HepG2 (cell line): Measurements from ENCODE around the gene ZNF446. TPM values are rescaled to one million over a fixed set of nuclear protein-coding genes. Genes with fewer than 3 reads are reported as not detected.

Source experiments
- CENPX ChIP-seq: sonication (generic); formaldehyde crosslinking; IDR thresholded peaks from 2 replicates; pipeline ENCODE4 v1.9.0; 2021; ENCODE audit warnings: mild to moderate bottlenecking, missing genetic modification reagents, moderate library complexity
- ELF3 ChIP-seq: IDR thresholded peaks from 2 replicates; pipeline ENCODE4 v1.6.1; 2016; ENCODE audit warnings: missing genetic modification reagents, missing compliant biosample characterization
- EZH2 ChIP-seq: conservative IDR thresholded peaks from 2 replicates; pipeline ENCODE4 v1.6.1; 2012; ENCODE audit warnings: mild to moderate bottlenecking, low read depth, low read length, moderate library complexity
- ISL2 ChIP-seq: sonication (generic); formaldehyde crosslinking; IDR thresholded peaks from 2 replicates; pipeline ENCODE4 v1.5.0; 2020; ENCODE audit warnings: missing genetic modification reagents
- PRMT3 ChIP-seq: sonication (generic); formaldehyde crosslinking; IDR thresholded peaks from 2 replicates; pipeline ENCODE4 v1.8.1; 2022; ENCODE audit warnings: low read depth, mild to moderate bottlenecking, moderate library complexity, missing genetic modification reagents, borderline replicate concordance
- RARA ChIP-seq: IDR thresholded peaks from 2 replicates; pipeline ENCODE4 v1.6.1; 2016; ENCODE audit warnings: missing genetic modification reagents, missing compliant biosample characterization
- ZBTB7B ChIP-seq: sonication (generic); formaldehyde crosslinking; IDR thresholded peaks from 2 replicates; pipeline ENCODE4 v1.4.0; 2020; ENCODE audit warnings: missing genetic modification reagents
- ZKSCAN1 ChIP-seq: fragments of 150-350 bp; IDR thresholded peaks from 2 replicates; pipeline ENCODE4 v1.6.1; 2014; ENCODE audit warnings: low read length
- ZMYM2 ChIP-seq: sonication (generic); formaldehyde crosslinking; IDR thresholded peaks from 2 replicates; pipeline ENCODE4 v1.8.0; 2022; ENCODE audit warnings: mild to moderate bottlenecking, missing genetic modification reagents
- ZNF124 ChIP-seq: sonication (generic); formaldehyde crosslinking; IDR thresholded peaks from 2 replicates; pipeline ENCODE4 v1.4.0; 2020; ENCODE audit warnings: missing genetic modification reagents
- ZSCAN12 ChIP-seq: sonication (generic); formaldehyde crosslinking; IDR thresholded peaks from 2 replicates; pipeline ENCODE4 v1.9.0; 2021; ENCODE audit warnings: mild to moderate bottlenecking, missing genetic modification reagents
- polyA plus RNA-seq, 8 experiments: library from polyadenylated mRNA; depleted of rRNA in 3 of 8; stranded (reverse) in 7 of 8; unstranded in 1 of 8; fragments of >200 nt; fragmentation: Illumina TruSeq in 4 of 8; extraction: Trizol in 4 of 8; gene quantifications; 2 replicates each; pipeline versions ENCODE4 v1.2.1 to v1.2.3, GENCODE V29; 2011 to 2016; ENCODE audit warnings: low read depth in 4 of 8, missing spikeins in 1 of 8, mixed read lengths in 1 of 8; ENCODE audit not compliant: insufficient read depth in 1 of 8
- total RNA-seq, 5 experiments: library from RNA; depleted of rRNA; stranded (reverse); fragments of >200 nt; fragmentation: Illumina TruSeq; extraction: Trizol; gene quantifications; 2 replicates each; pipeline ENCODE4 v1.2.3, GENCODE V29; 2016; ENCODE audit warnings: low read depth in 1 of 5
- TF ChIP-seq, protein P1 (sequence below): sonication (generic); formaldehyde crosslinking; IDR thresholded peaks from 2 replicates; pipeline ENCODE4 v1.8.0; 2022; ENCODE audit warnings: mild to moderate bottlenecking, missing genetic modification reagents; ENCODE audit not compliant: insufficient replicate concordance
- TF ChIP-seq, protein P2 (sequence below): sonication (generic); formaldehyde crosslinking; conservative IDR thresholded peaks from 2 replicates; pipeline ENCODE4 v1.4.0; 2020; ENCODE audit warnings: missing genetic modification reagents
- TF ChIP-seq, protein P3 (sequence below): sonication (generic); formaldehyde crosslinking; IDR thresholded peaks from 2 replicates; pipeline ENCODE4 v1.8.1; 2023; ENCODE audit warnings: missing genetic modification reagents, mild to moderate bottlenecking, borderline replicate concordance
- TF ChIP-seq, protein P4 (sequence below): sonication (generic); formaldehyde crosslinking; IDR thresholded peaks from 2 replicates; pipeline ENCODE4 v1.5.1; 2020; ENCODE audit warnings: mild to moderate bottlenecking, missing genetic modification reagents, borderline replicate concordance
- TF ChIP-seq, protein P5 (sequence below): sonication (generic); formaldehyde crosslinking; IDR thresholded peaks from 2 replicates; pipeline ENCODE4 v1.4.0; 2020; ENCODE audit warnings: missing genetic modification reagents

ZNF446 gene
- total and polyA plus RNA-seq, 2 of the 13 experiments (the other 11 are each of a cell fraction or from before 2014, with no cell fraction given): 3.0 to 3.6 TPM

DNA sequence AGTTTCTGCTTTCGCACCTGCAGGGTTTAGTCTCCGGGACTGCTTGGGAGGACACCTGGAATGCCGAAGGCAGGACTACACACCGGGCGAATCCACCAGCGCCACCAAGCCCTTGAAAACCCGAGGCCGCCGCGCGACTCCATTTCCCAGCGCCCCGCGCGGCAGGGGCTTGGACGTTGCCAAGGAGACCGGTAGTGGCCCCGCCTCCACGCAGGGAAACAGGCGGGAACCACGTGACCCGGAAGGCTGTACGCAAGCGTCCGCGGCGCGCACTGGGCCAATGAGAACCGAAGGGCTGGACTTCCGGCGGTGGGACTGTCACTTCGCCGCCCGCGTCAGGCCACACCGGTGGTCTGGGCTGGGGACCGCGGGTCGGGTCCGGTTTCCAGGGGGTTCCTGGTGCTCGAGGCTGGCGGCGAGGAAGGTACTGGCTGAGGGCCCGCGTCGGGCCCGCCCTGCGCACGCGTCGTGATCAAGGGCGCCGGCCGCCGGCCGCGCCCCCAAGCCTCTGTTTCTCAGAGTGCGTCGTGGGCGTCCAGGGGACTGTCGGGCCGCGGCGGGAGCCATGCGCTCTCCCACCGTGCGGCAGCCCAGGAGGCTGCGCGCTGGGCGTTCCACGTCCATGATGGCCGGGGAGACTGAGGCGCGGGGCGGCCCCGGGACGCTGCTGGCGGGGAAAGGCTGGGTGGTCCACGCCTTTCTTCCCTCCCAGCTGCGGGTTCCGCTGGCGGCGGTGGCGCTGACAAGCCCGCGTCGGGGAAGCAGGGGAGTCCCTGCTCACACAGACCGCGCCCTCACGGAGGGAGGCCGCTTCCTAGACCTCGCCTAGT, 9.2 kb upstream of the ZNF446 start, which contains the start of gene ZNF324 (continued):
- TF ChIP-seq PRMT3 (CRISPR knock-in tag): no peak
- peak; percentile 71 for TF ChIP-seq ZBTB7B (CRISPR knock-in tag)
- no peak for TF ChIP-seq ZSCAN12 (CRISPR knock-in tag)
- TF ChIP-seq, protein P1, sequence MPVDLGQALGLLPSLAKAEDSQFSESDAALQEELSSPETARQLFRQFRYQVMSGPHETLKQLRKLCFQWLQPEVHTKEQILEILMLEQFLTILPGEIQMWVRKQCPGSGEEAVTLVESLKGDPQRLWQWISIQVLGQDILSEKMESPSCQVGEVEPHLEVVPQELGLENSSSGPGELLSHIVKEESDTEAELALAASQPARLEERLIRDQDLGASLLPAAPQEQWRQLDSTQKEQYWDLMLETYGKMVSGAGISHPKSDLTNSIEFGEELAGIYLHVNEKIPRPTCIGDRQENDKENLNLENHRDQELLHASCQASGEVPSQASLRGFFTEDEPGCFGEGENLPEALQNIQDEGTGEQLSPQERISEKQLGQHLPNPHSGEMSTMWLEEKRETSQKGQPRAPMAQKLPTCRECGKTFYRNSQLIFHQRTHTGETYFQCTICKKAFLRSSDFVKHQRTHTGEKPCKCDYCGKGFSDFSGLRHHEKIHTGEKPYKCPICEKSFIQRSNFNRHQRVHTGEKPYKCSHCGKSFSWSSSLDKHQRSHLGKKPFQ: no peak
- TF ChIP-seq EZH2: no peak
- TF ChIP-seq RARA (CRISPR knock-in tag): no peak
- no peak for TF ChIP-seq ZMYM2
- no peak for TF ChIP-seq ZKSCAN1
- TF ChIP-seq, protein P2, sequence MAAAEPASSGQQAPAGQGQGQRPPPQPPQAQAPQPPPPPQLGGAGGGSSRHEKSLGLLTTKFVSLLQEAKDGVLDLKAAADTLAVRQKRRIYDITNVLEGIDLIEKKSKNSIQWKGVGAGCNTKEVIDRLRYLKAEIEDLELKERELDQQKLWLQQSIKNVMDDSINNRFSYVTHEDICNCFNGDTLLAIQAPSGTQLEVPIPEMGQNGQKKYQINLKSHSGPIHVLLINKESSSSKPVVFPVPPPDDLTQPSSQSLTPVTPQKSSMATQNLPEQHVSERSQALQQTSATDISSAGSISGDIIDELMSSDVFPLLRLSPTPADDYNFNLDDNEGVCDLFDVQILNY (CRISPR knock-in tag): no peak
- peak; percentile 36; the same call in 1 of the 2 replicates for TF ChIP-seq ELF3 (CRISPR knock-in tag)
- TF ChIP-seq CENPX (CRISPR knock-in tag): no peak
- TF ChIP-seq, protein P3, sequence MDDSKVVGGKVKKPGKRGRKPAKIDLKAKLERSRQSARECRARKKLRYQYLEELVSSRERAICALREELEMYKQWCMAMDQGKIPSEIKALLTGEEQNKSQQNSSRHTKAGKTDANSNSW: no peak; the same call in 1 of the 2 replicates
- TF ChIP-seq, protein P4, sequence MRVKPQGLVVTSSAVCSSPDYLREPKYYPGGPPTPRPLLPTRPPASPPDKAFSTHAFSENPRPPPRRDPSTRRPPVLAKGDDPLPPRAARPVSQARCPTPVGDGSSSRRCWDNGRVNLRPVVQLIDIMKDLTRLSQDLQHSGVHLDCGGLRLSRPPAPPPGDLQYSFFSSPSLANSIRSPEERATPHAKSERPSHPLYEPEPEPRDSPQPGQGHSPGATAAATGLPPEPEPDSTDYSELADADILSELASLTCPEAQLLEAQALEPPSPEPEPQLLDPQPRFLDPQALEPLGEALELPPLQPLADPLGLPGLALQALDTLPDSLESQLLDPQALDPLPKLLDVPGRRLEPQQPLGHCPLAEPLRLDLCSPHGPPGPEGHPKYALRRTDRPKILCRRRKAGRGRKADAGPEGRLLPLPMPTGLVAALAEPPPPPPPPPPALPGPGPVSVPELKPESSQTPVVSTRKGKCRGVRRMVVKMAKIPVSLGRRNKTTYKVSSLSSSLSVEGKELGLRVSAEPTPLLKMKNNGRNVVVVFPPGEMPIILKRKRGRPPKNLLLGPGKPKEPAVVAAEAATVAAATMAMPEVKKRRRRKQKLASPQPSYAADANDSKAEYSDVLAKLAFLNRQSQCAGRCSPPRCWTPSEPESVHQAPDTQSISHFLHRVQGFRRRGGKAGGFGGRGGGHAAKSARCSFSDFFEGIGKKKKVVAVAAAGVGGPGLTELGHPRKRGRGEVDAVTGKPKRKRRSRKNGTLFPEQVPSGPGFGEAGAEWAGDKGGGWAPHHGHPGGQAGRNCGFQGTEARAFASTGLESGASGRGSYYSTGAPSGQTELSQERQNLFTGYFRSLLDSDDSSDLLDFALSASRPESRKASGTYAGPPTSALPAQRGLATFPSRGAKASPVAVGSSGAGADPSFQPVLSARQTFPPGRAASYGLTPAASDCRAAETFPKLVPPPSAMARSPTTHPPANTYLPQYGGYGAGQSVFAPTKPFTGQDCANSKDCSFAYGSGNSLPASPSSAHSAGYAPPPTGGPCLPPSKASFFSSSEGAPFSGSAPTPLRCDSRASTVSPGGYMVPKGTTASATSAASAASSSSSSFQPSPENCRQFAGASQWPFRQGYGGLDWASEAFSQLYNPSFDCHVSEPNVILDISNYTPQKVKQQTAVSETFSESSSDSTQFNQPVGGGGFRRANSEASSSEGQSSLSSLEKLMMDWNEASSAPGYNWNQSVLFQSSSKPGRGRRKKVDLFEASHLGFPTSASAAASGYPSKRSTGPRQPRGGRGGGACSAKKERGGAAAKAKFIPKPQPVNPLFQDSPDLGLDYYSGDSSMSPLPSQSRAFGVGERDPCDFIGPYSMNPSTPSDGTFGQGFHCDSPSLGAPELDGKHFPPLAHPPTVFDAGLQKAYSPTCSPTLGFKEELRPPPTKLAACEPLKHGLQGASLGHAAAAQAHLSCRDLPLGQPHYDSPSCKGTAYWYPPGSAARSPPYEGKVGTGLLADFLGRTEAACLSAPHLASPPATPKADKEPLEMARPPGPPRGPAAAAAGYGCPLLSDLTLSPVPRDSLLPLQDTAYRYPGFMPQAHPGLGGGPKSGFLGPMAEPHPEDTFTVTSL (CRISPR knock-in tag): no peak
- TF ChIP-seq ISL2: no peak; the same call in 1 of the 2 replicates
- peak; percentile 46; the same call in 1 of the 2 replicates for TF ChIP-seq ZNF124 (CRISPR knock-in tag)
- TF ChIP-seq, protein P5, sequence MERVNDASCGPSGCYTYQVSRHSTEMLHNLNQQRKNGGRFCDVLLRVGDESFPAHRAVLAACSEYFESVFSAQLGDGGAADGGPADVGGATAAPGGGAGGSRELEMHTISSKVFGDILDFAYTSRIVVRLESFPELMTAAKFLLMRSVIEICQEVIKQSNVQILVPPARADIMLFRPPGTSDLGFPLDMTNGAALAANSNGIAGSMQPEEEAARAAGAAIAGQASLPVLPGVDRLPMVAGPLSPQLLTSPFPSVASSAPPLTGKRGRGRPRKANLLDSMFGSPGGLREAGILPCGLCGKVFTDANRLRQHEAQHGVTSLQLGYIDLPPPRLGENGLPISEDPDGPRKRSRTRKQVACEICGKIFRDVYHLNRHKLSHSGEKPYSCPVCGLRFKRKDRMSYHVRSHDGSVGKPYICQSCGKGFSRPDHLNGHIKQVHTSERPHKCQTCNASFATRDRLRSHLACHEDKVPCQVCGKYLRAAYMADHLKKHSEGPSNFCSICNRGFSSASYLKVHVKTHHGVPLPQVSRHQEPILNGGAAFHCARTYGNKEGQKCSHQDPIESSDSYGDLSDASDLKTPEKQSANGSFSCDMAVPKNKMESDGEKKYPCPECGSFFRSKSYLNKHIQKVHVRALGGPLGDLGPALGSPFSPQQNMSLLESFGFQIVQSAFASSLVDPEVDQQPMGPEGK (CRISPR knock-in tag): no peak; the same call in none of the 2 replicates
